ENCODE results near the gene ZNF709.
"Not testable (repeated sequence)": the region's sequence is repeated elsewhere in the genome, so short reads cannot be mapped to it uniquely, and the experiment has no call there.

The ZNF709 gene

GRCh38 chr19:12482509-12482886 lies 2.1 kb downstream of the ZNF709 start:
- H3K4me3 ChIP-seq (ENCODE audit: low read depth, low read length) = no peak overlapping the region
- no peak for TF ChIP-seq CTCF (IDR thresholded peaks at IDR 0.05; ENCODE audit: borderline replicate concordance, insufficient read depth, low read depth, low read length)

- H3K4me3 ChIP-seq (ENCODE audit: low read depth, low read length) = no peak overlapping the region
- no peak for TF ChIP-seq CTCF (IDR thresholded peaks at IDR 0.05; ENCODE audit: borderline replicate concordance, insufficient read depth, low read depth, low read length)
These were observed 2.7 kb downstream of the ZNF709 start for GRCh38 chr19:12481781-12482508.

- no peak for TF ChIP-seq CTCF (IDR thresholded peaks at IDR 0.05; ENCODE audit: borderline replicate concordance, insufficient read depth, low read depth, low read length)
- H3K4me3 ChIP-seq (ENCODE audit: low read depth, low read length) = no peak overlapping the region
These were observed 6.2 kb downstream of the ZNF709 start for GRCh38 chr19:12478234-12478941.

GRCh38 chr19:12467651-12468050 lies 17.0 kb downstream of the ZNF709 start:
- not testable (repeated sequence) for H3K4me3 ChIP-seq (ENCODE audit: low read depth, low read length)

GRCh38 chr19:12465211-12465610 lies 19.4 kb downstream of the ZNF709 start:
- TF ChIP-seq CTCF (IDR thresholded peaks at IDR 0.05; ENCODE audit: borderline replicate concordance, insufficient read depth, low read depth, low read length) = no peak
- no peak overlapping the region for H3K4me3 ChIP-seq (ENCODE audit: low read depth, low read length)

GRCh38 chr19:12464769-12465168 lies 19.8 kb downstream of the ZNF709 start:
- H3K4me3 ChIP-seq (ENCODE audit: low read depth, low read length) = no peak overlapping the region
- no peak for TF ChIP-seq CTCF (IDR thresholded peaks at IDR 0.05; ENCODE audit: borderline replicate concordance, insufficient read depth, low read depth, low read length)

GRCh38 chr19:12464139-12464538 lies 20.5 kb downstream of the ZNF709 start:
- not testable (repeated sequence) for H3K4me3 ChIP-seq (ENCODE audit: low read depth, low read length)

- no peak for TF ChIP-seq CTCF (IDR thresholded peaks at IDR 0.05; ENCODE audit: borderline replicate concordance, insufficient read depth, low read depth, low read length)
- no peak overlapping the region for H3K4me3 ChIP-seq (ENCODE audit: low read depth, low read length)
These were observed 31.1 kb downstream of the ZNF709 start for GRCh38 chr19:12453495-12453894.
